AG04450 (cell line): ENCODE results near the gene PTPN20. TPM values are rescaled to one million over a fixed set of nuclear protein-coding genes. Genes with fewer than 3 reads are reported as not detected.

Experiments used
- CTCF ChIA-PET: fragments of 300-600, 350-600 bp; formaldehyde crosslinking; extraction: SDS; loops from one replicate; lab custom pipeline; 2022; ENCODE audit warnings: antibody characterized with exemption, inconsistent platforms; lab: Charles Lee
- POLR2A ChIA-PET: fragments of 350-600 bp; formaldehyde crosslinking; extraction: SDS; loops from one replicate; lab custom pipeline; 2021; ENCODE audit warnings: antibody characterized with exemption, inconsistent platforms; lab: Yijun Ruan, JAX
- DNase-seq: peaks from one replicate; pipeline ENCODE4 v3.0.0-alpha.2; 2011; ENCODE audit warnings: low read depth, low spot score
- H3K27ac ChIP-seq: one replicate; pipeline ENCODE4 v1.5.1; 2012; ENCODE audit warnings: low read depth, low read length, control low read depth
- H3K27me3 ChIP-seq: one replicate; pipeline ENCODE4 v1.6.0; 2012; ENCODE audit warnings: low read length; ENCODE audit not compliant: control insufficient read depth, insufficient read depth
- H3K4me3 ChIP-seq: 2 replicates; pipeline ENCODE4 v1.5.1; 2011; ENCODE audit warnings: mild to moderate bottlenecking, low read depth, low read length, control low read depth
- H3K9me3 ChIP-seq: 2 replicates; pipeline ENCODE4 v1.5.1; 2012; ENCODE audit warnings: low read length; ENCODE audit not compliant: control insufficient read depth, insufficient read depth
- polyA plus RNA-seq: library from polyadenylated mRNA; depleted of rRNA; stranded (reverse); fragments of >200 nt; gene quantifications from 2 replicates; pipeline ENCODE4 v1.2.3, GENCODE V29; 2011
- TF ChIP-seq, protein P1 (sequence below): IDR thresholded peaks from 2 replicates; pipeline ENCODE4 v1.5.1; 2011; ENCODE audit warnings: low read depth, low read length, control low read depth, inconsistent platforms

PTPN20 gene
- polyA plus RNA-seq, 1 experiment: not detected

DNA sequence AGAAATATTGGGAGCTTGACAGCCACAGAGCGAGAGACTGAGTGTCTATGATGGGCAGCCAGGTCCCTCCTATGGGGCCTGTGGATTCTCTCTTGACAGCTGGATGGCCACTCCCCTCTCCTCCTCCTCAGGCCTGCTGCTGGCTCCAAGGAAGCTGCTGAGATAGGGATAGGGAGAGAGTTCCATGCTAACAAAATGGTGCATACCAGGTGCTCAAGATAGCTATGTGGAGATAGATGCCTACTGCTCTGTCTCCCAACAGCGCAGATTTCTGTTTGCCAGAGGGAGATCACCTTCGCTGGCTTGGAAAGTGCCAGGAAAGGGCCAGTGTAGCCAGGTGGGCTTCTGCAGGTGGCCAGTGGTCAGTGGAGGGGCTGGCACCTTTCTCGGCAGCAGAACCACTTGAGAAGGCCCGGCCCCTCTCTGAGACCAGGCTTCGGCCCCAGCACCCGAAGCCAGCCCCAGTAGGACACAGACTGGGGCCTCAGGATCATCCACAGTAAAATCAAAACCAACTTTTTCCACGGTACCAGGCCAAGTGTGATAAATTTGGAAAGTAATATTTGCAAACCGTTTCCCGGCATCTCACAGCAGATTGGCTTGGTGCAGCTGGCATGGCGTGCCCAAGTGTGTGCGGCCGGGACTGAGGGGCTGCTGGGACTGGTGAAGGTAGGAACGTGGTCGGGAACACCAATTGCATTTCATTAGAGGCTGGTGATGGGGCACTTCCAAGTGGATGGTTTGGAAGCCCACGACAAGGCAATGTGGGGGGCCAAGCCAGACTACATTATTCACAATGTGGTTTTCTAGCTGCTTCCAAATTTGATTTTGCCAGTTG is 139.6 kb downstream of the PTPN20 start:
- DNase-seq: no peak
- POLR2A ChIA-PET: no interaction called here

DNA sequence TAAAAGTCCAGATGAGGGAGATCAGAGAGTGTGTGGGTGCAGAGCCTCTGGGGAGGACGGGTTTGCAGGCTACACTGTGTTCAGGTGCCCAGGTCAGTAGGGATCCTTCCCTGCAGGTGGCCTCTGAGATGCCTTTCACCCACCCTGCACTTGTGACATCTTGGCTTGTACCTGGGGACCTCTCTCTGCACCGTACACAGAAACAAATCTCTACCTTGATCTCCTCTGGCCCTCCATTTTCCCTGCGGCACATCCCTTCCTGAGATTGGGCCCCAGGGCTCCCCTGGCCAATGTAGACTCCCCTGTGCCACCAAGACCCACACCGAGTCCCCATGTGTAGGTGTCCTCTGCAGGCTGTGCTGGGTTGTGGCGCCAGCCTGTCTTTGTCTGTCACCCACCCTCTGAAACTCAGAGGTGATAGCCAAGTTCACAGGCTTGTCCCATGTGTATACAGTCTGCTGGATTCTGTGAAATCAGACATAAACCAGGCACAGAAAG is 140.6 kb downstream of the PTPN20 start:
- Histone ChIP-seq H3K27me3 (no peaks in the 10 kb centered on the region), H3K4me3 (no peak overlapping the region), H3K27ac (no peak overlapping the region), H3K9me3 (no peaks in the 10 kb centered on the region; the same call in 1 of the 2 replicates)
- CTCF ChIA-PET: interaction anchor here (0.8 kb wide), 1 partner anchor 260 kb away, joined by 4 read pairs; no protein-coding TSS in a partner anchor
- no peak for DNase-seq
- POLR2A ChIA-PET: no interaction called here
- TF ChIP-seq, protein P1, sequence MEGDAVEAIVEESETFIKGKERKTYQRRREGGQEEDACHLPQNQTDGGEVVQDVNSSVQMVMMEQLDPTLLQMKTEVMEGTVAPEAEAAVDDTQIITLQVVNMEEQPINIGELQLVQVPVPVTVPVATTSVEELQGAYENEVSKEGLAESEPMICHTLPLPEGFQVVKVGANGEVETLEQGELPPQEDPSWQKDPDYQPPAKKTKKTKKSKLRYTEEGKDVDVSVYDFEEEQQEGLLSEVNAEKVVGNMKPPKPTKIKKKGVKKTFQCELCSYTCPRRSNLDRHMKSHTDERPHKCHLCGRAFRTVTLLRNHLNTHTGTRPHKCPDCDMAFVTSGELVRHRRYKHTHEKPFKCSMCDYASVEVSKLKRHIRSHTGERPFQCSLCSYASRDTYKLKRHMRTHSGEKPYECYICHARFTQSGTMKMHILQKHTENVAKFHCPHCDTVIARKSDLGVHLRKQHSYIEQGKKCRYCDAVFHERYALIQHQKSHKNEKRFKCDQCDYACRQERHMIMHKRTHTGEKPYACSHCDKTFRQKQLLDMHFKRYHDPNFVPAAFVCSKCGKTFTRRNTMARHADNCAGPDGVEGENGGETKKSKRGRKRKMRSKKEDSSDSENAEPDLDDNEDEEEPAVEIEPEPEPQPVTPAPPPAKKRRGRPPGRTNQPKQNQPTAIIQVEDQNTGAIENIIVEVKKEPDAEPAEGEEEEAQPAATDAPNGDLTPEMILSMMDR: no peak

More for the DNA sequence above, 139.6 kb downstream of the PTPN20 start:
- Histone ChIP-seq H3K27ac (no peak overlapping the region), H3K9me3 (no peaks in the 10 kb centered on the region; the same call in 1 of the 2 replicates), H3K4me3 (no peak overlapping the region), H3K27me3 (no peaks in the 10 kb centered on the region)
- CTCF ChIA-PET: interaction anchor here (1.3 kb wide), 1 partner anchor 261 kb away, joined by 4 read pairs; no protein-coding TSS in a partner anchor
- TF ChIP-seq, protein P1: no peak
